Stomach (tissue), 9 donors: ENCODE results near the gene SPG7. TPM values are rescaled to one million over a fixed set of nuclear protein-coding genes. Genes with fewer than 3 reads are reported as not detected.

Experiments
- DNase-seq, 2 donors: peaks; one replicate each; pipeline versions ENCODE4 v3.0.0 to v3.0.0-alpha.2; 2013 to 2019
- H3K27ac ChIP-seq, 5 donors: fragments of 200-600 bp in 4 of 5; sonication (generic) in 4 of 5; one replicate each; pipeline ENCODE4 v1.5.1; 2013 to 2019; ENCODE audit warnings: mild to moderate bottlenecking in 1 of 5, moderate library complexity in 1 of 5
- H3K27me3 ChIP-seq, 3 donors: fragments of 200-600 bp; sonication (generic); one replicate each; pipeline ENCODE4 v1.5.1; 2017 to 2019; ENCODE audit warnings: mixed run types in 1 of 3
- H3K36me3 ChIP-seq, 4 donors: fragments of 200-600 bp; sonication (generic); 1 replicate in 3 of 4; 2 replicates in 1 of 4; pipeline ENCODE4 v1.5.1; 2016 to 2019
- H3K4me1 ChIP-seq, 4 donors: fragments of 200-600 bp; sonication (generic); one replicate each; pipeline ENCODE4 v1.5.1; 2016 to 2019
- H3K4me3 ChIP-seq, 4 donors: fragments of 200-600 bp; sonication (generic) in 3 of 4; one replicate each; pipeline ENCODE4 v1.5.1; 2016 to 2019; ENCODE audit warnings: mild to moderate bottlenecking in 1 of 4
- H3K9me3 ChIP-seq, 4 donors: fragments of 200-600 bp; sonication (generic); one replicate each; pipeline ENCODE4 v1.5.1; 2016 to 2019
- CTCF ChIP-seq, 7 experiments: fragments of 450-650 bp in 4 of 7; fragments of 200-600 bp in 3 of 7; sonication (generic) in 3 of 7; IDR thresholded peaks; one replicate each; pipeline ENCODE4 v1.5.1; 2016 to 2019; ENCODE audit warnings: antibody characterized with exemption in 7 of 7, control low read depth in 2 of 7, mild to moderate bottlenecking in 1 of 7
- EP300 ChIP-seq: sonication (generic); formaldehyde crosslinking; IDR thresholded peaks from one replicate; pipeline ENCODE4 v1.6.1; 2017; ENCODE audit warnings: antibody characterized with exemption
- POLR2A ChIP-seq, 4 donors: fragments of 450-650 bp; IDR thresholded peaks; one replicate each; pipeline ENCODE4 v1.6.1; 2016; ENCODE audit warnings: antibody characterized with exemption in 4 of 4, control low read depth in 2 of 4, mild to moderate bottlenecking in 1 of 4, moderate library complexity in 1 of 4
- POLR2AphosphoS5 ChIP-seq, 3 donors: sonication (generic); formaldehyde crosslinking; IDR thresholded peaks; one replicate each; pipeline ENCODE4 v1.6.1; 2016; ENCODE audit warnings: antibody characterized with exemption in 3 of 3
- WGBS, 5 donors: extraction: QIAGEN DNeasy Blood & Tissue Kit in 3 of 5; methylation state at CpG; one replicate each; pipeline versions ENCODE4 v1.1.5 to v1.1.7; 2013 to 2018; 5-methylcytosine and 5-hydroxymethylcytosine counted together
- intact Hi-C: fragments of 100-400 bp; cut with DNase I; formaldehyde crosslinking; loops from one replicate; pipeline ENCODE4 v1.15.1; 2023; ENCODE audit warnings: low total_unique reads
- polyA plus RNA-seq, 3 donors: library from polyadenylated mRNA; stranded (reverse); fragments of 200-250 nt; gene quantifications; one replicate each; pipeline ENCODE4 v1.2.3, GENCODE V29; 2013
- total RNA-seq, 5 donors: library from RNA; depleted of rRNA; stranded (reverse); fragments of >200 nt; gene quantifications; one replicate each; pipeline versions ENCODE4 v1.1.0 to v1.2.3, GENCODE V29; 2014 to 2016
- donor health status: healthy with polysubstance abuse.
- donor health status: Bipolar disorder and iron deficiency.
- donor health status: healthy.

SPG7 gene
- total and polyA plus RNA-seq, 8 donors: 30.0 to 363 (median 157) TPM

- intact Hi-C loops: no loop called here
- no peaks in the 10 kb centered on the region for H3K27me3 ChIP-seq
- H3K4me3 ChIP-seq: peak within 1 kb of the TSS; percentile 67 to 92 (median 83)
Measured at GRCh38 chr16:89560378-89561141, 52.4 kb downstream of the SPG7 start, which contains the start of gene RPL13. Gene RPL13 (plus strand): TSS chr16:89560682. CDS start chr16:89560960, 278 bp downstream.

GRCh38 chr16:89561142-89561883 is 53.1 kb downstream of the SPG7 start:
- H3K4me3 ChIP-seq: peak overlapping the region; percentile 67 to 92 (median 83)
- WGBS, 5 donors: 2 to 8% (median 3%) methylated on average over 17 to 58 of the region's 58 CpGs
- no peak for TF ChIP-seq CTCF (IDR thresholded peaks at IDR 0.05)
- TF ChIP-seq EP300: no peak
- no peak for TF ChIP-seq POLR2A (IDR thresholded peaks at IDR 0.05)
- TF ChIP-seq POLR2AphosphoS5 (IDR thresholded peaks at IDR 0.05): no peak
- peaks cover 56 to 79% (median 66%) of the 10 kb centered on the region in 4 donors for H3K4me1 ChIP-seq
- intact Hi-C loops: no loop called here
- peaks cover 33 to 50% (median 49%) of the 10 kb centered on the region in 4 donors for H3K36me3 ChIP-seq
- DNase-seq: no peak
- no peaks in the 10 kb centered on the region for H3K27me3 ChIP-seq
- H3K9me3 ChIP-seq: no peaks in the 10 kb centered on the region
- H3K27ac ChIP-seq: peak overlapping the region; percentile 98 to 99 (median 99)

More at GRCh38 chr16:89560378-89561141, 52.4 kb downstream of the SPG7 start, which contains the start of gene RPL13:
- H3K27ac ChIP-seq: peak within 1 kb of the TSS; percentile 98 to 99 (median 99)
- peak; percentile 96 to 98 for DNase-seq
- no peaks in the 10 kb centered on the region for H3K9me3 ChIP-seq
- TF ChIP-seq POLR2A (IDR thresholded peaks at IDR 0.05): peak in 2 of 4 donors; percentile 88 to 97
- TF ChIP-seq POLR2AphosphoS5 (IDR thresholded peaks at IDR 0.05): peak; percentile 94 to 99 (median 98)
- TF ChIP-seq CTCF (IDR thresholded peaks at IDR 0.05): peak in 1 of 7 experiments; percentile 5
- no peak for TF ChIP-seq EP300
- 0 to 1% (median 0%) methylated on average over 31 to 87 of the region's 87 CpGs for WGBS, 5 donors
- peaks cover 39 to 58% (median 57%) of the 10 kb centered on the region in 4 donors for H3K36me3 ChIP-seq
- peaks cover 49 to 71% (median 59%) of the 10 kb centered on the region in 4 donors for H3K4me1 ChIP-seq

GRCh38 chr16:89561884-89562599 is 53.8 kb downstream of the SPG7 start:
- intact Hi-C loops: no loop called here
- Histone ChIP-seq H3K9me3 (no peaks in the 10 kb centered on the region), H3K36me3 (peaks cover 33 to 43% (median 42%) of the 10 kb centered on the region in 4 donors), H3K27me3 (no peaks in the 10 kb centered on the region), H3K27ac (peak overlapping the region in 4 of 5 donors; percentile 98 to 99 (median 99)), H3K4me1 (peaks cover 56 to 77% (median 66%) of the 10 kb centered on the region in 4 donors), H3K4me3 (peak overlapping the region; percentile 67 to 92 (median 83))
- TF ChIP-seq CTCF (IDR thresholded peaks at IDR 0.05) (no peak), POLR2A (IDR thresholded peaks at IDR 0.05) (no peak), EP300 (no peak), POLR2AphosphoS5 (IDR thresholded peaks at IDR 0.05) (no peak)
- WGBS, 5 donors: 29 to 51% (median 33%) methylated on average over 23 of the region's 23 CpGs
- DNase-seq: peak in 1 of 2 donors; percentile 37
